Fibroblast of lung (primary cell): ENCODE data around the gene SCD5. TPM values are rescaled to one million over a fixed set of nuclear protein-coding genes. Genes with fewer than 3 reads are reported as not detected.

Source experiments
- DNase-seq, 2 donors: peaks; one replicate each; pipeline versions ENCODE4 v3.0.0 to v3.0.0-alpha.2; 2010; ENCODE audit warnings: low read depth in 2 of 2
- H2AFZ ChIP-seq: 2 replicates; pipeline ENCODE4 v1.5.1; 2012; ENCODE audit warnings: low read length, control low read depth, inconsistent platforms
- H3K27ac ChIP-seq: 2 replicates; pipeline ENCODE4 v1.5.1; 2011; ENCODE audit warnings: low read length, control low read depth; ENCODE audit not compliant: insufficient read depth
- H3K27me3 ChIP-seq: 2 replicates; pipeline ENCODE4 v1.5.1; 2011; ENCODE audit warnings: mild to moderate bottlenecking, low read length; ENCODE audit not compliant: control insufficient read depth, insufficient read depth
- H3K36me3 ChIP-seq: 2 replicates; pipeline ENCODE4 v1.5.1; 2011; ENCODE audit warnings: low read length; ENCODE audit not compliant: control insufficient read depth, insufficient read depth
- H3K4me1 ChIP-seq: 2 replicates; pipeline ENCODE4 v1.5.1; 2011; ENCODE audit warnings: low read length; ENCODE audit not compliant: control insufficient read depth, insufficient read depth; ENCODE audit errors: extremely low read depth
- H3K4me2 ChIP-seq: 2 replicates; pipeline ENCODE4 v1.5.1; 2011; ENCODE audit warnings: low read length, control low read depth; ENCODE audit not compliant: insufficient read depth; ENCODE audit errors: extremely low read depth
- H3K4me3 ChIP-seq, 4 experiments: fragments of 200-600 bp in 1 of 4; sonication (generic) in 1 of 4; replicated peaks in 1 of 4; 2 replicates each; pipeline ENCODE4 v1.5.1; 2011 to 2016; ENCODE audit warnings: low read length in 4 of 4, low read depth in 3 of 4, mild to moderate bottlenecking in 3 of 4, control low read depth in 2 of 4, inconsistent platforms in 1 of 4, mixed read lengths in 1 of 4; ENCODE audit not compliant: insufficient read depth in 1 of 4; ENCODE audit errors: control extremely low read depth in 1 of 4
- H3K79me2 ChIP-seq: 2 replicates; pipeline ENCODE4 v1.5.1; 2012; ENCODE audit warnings: mild to moderate bottlenecking, low read length, inconsistent platforms; ENCODE audit not compliant: control insufficient read depth, insufficient read depth
- H3K9ac ChIP-seq: 2 replicates; pipeline ENCODE4 v1.5.1; 2011; ENCODE audit warnings: mild to moderate bottlenecking, low read length, control low read depth; ENCODE audit not compliant: insufficient read depth
- H3K9me3 ChIP-seq: 2 replicates; pipeline ENCODE4 v1.5.1; 2012; ENCODE audit warnings: low read depth, low read length; ENCODE audit not compliant: control insufficient read depth, insufficient read depth
- H4K20me1 ChIP-seq: 2 replicates; pipeline ENCODE4 v1.5.1; 2011; ENCODE audit warnings: low read length; ENCODE audit not compliant: control insufficient read depth, insufficient read depth; ENCODE audit errors: extremely low read depth
- CTCF ChIP-seq, 2 donors: IDR thresholded peaks in 1 of 2; conservative IDR thresholded peaks in 1 of 2; 1 replicate in 1 of 2; 2 replicates in 1 of 2; pipeline ENCODE4 v1.5.1; 2011 to 2012; ENCODE audit warnings: low read length in 2 of 2, control low read depth in 1 of 2, inconsistent platforms in 1 of 2, low read depth in 1 of 2, mild to moderate bottlenecking in 1 of 2
- EZH2 ChIP-seq: IDR thresholded peaks from 2 replicates; pipeline ENCODE4 v1.5.1; 2012; ENCODE audit warnings: low read length, control low read depth, mild to moderate bottlenecking; ENCODE audit errors: missing control alignments
- polyA plus RNA-seq, 2 donors: library from polyadenylated mRNA; depleted of rRNA in 1 of 2; stranded (reverse) in 1 of 2; unstranded in 1 of 2; fragments of >200 nt; gene quantifications; 2 replicates each; pipeline ENCODE4 v1.2.1, GENCODE V29; 2011 to 2012; ENCODE audit warnings: missing spikeins in 1 of 2
- total RNA-seq: library from RNA; depleted of rRNA; stranded (reverse); fragments of >200 nt; gene quantifications from 2 replicates; pipeline ENCODE4 v1.2.1, GENCODE V29; 2014

The SCD5 gene
- total and polyA plus RNA-seq, 2 donors (not counting 1 experiment from before 2014, with no cell fraction given): 4.9 to 11.4 TPM

GRCh38 chr4:82746705-82747574 is 51.7 kb downstream of the SCD5 start:
- no peak overlapping the region for H2AFZ ChIP-seq
- TF ChIP-seq EZH2: no peak
- no peak for TF ChIP-seq CTCF (conservative IDR thresholded peaks at IDR 0.05 in 1 of 2, IDR thresholded peaks at IDR 0.05 in 1 of 2; ENCODE audit: low read depth in 1 of 2, low read length in 2 of 2)
- no peak overlapping the region for H3K9ac ChIP-seq
- no peaks in the 10 kb centered on the region for H3K27me3 ChIP-seq
- no peaks in the 10 kb centered on the region for H3K4me1 ChIP-seq
- no peak for DNase-seq
- H3K4me3 ChIP-seq: no peak overlapping the region
- no peaks in the 10 kb centered on the region for H3K9me3 ChIP-seq
- H4K20me1 ChIP-seq: no peaks in the 10 kb centered on the region
- H3K4me2 ChIP-seq: no peak overlapping the region
- no peaks in the 10 kb centered on the region for H3K36me3 ChIP-seq
- no peak overlapping the region for H3K27ac ChIP-seq
- no peaks in the 10 kb centered on the region for H3K79me2 ChIP-seq

- no peak overlapping the region for H3K27ac ChIP-seq
- H3K4me3 ChIP-seq: no peak overlapping the region
- peak in 1 of 2 donors; percentile 94 for DNase-seq
- H3K36me3 ChIP-seq: no peaks in the 10 kb centered on the region
- no peak overlapping the region for H3K4me2 ChIP-seq
- H3K4me1 ChIP-seq: no peaks in the 10 kb centered on the region
- H4K20me1 ChIP-seq: no peaks in the 10 kb centered on the region
- no peak overlapping the region for H3K9ac ChIP-seq
- H3K79me2 ChIP-seq: no peaks in the 10 kb centered on the region
- H3K27me3 ChIP-seq: no peaks in the 10 kb centered on the region
- TF ChIP-seq EZH2: no peak
- TF ChIP-seq CTCF (conservative IDR thresholded peaks at IDR 0.05 in 1 of 2, IDR thresholded peaks at IDR 0.05 in 1 of 2; ENCODE audit: low read depth in 1 of 2, low read length in 2 of 2): no peak
- H2AFZ ChIP-seq: no peak overlapping the region
- H3K9me3 ChIP-seq: no peaks in the 10 kb centered on the region
Measured at GRCh38 chr4:82745173-82745842, 53.3 kb downstream of the SCD5 start.

GRCh38 chr4:82744284-82744968 is 54.2 kb downstream of the SCD5 start:
- TF ChIP-seq CTCF (conservative IDR thresholded peaks at IDR 0.05 in 1 of 2, IDR thresholded peaks at IDR 0.05 in 1 of 2; ENCODE audit: low read depth in 1 of 2, low read length in 2 of 2) (no peak), EZH2 (no peak)
- Histone ChIP-seq H3K27me3 (no peaks in the 10 kb centered on the region), H4K20me1 (no peaks in the 10 kb centered on the region), H3K27ac (no peak overlapping the region), H3K4me2 (no peak overlapping the region), H2AFZ (no peak overlapping the region), H3K4me3 (no peak overlapping the region), H3K36me3 (no peaks in the 10 kb centered on the region), H3K9me3 (no peaks in the 10 kb centered on the region), H3K4me1 (no peaks in the 10 kb centered on the region), H3K9ac (no peak overlapping the region), H3K79me2 (no peaks in the 10 kb centered on the region)
- no peak for DNase-seq
